Stimulated activated CD8-positive, alpha-beta memory T cell treated with anti-CD3 and anti-CD28 coated beads, Interleukin-4, amount 100 ng/mL, for 24 hours (primary cell): Measurements from ENCODE around the gene SNX19.
"Not testable (repeated sequence)": the region's sequence is repeated elsewhere in the genome, so short reads cannot be mapped to it uniquely, and the experiment has no call there.

Experiments used
- DNase-seq: peaks from one replicate; pipeline ENCODE4 v3.0.0-alpha.2; 2020; ENCODE audit warnings: low read depth

SNX19 gene, protein sequence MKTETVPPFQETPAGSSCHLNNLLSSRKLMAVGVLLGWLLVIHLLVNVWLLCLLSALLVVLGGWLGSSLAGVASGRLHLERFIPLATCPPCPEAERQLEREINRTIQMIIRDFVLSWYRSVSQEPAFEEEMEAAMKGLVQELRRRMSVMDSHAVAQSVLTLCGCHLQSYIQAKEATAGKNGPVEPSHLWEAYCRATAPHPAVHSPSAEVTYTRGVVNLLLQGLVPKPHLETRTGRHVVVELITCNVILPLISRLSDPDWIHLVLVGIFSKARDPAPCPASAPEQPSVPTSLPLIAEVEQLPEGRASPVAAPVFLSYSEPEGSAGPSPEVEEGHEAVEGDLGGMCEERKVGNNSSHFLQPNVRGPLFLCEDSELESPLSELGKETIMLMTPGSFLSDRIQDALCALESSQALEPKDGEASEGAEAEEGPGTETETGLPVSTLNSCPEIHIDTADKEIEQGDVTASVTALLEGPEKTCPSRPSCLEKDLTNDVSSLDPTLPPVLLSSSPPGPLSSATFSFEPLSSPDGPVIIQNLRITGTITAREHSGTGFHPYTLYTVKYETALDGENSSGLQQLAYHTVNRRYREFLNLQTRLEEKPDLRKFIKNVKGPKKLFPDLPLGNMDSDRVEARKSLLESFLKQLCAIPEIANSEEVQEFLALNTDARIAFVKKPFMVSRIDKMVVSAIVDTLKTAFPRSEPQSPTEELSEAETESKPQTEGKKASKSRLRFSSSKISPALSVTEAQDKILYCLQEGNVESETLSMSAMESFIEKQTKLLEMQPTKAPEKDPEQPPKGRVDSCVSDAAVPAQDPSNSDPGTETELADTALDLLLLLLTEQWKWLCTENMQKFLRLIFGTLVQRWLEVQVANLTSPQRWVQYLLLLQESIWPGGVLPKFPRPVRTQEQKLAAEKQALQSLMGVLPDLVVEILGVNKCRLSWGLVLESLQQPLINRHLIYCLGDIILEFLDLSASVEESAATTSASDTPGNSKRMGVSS

DNA sequence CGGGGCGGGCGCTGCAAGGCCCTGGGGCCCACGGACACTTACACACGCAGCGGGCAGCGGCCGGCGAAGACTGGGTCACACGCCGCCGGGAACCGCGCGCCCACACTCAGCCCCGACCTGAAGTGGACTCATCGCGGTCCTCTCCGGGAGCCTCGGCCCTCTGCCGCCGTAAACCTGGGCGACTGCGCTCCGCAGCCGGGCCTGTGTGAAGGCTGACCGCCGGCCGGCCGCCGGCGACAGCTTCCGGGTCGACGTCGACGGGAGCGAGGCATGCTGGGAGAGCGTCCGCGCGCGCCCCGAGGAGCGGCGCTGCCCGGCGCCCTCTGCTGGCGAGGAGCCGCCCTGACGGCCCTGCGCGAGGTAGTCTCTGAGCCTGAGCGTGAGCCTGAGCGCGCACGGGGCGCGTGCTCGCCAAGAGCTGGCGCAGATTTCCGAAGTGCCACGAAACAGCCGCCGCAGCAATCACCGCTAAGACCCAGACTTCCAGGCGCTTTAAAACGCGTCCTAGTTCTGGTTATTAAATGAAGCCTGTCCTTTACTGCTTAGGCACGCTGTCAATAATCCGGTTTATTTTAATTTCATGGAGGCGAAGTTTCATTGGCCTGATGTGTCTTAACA is at the start of gene SNX19:
Gene SNX19, minus strand, starts transcription at position 242 of the 618 bp plus-strand sequence. CDS start 540 bp downstream, outside the sequence.
- DNase-seq, result peak; percentile 84

DNA sequence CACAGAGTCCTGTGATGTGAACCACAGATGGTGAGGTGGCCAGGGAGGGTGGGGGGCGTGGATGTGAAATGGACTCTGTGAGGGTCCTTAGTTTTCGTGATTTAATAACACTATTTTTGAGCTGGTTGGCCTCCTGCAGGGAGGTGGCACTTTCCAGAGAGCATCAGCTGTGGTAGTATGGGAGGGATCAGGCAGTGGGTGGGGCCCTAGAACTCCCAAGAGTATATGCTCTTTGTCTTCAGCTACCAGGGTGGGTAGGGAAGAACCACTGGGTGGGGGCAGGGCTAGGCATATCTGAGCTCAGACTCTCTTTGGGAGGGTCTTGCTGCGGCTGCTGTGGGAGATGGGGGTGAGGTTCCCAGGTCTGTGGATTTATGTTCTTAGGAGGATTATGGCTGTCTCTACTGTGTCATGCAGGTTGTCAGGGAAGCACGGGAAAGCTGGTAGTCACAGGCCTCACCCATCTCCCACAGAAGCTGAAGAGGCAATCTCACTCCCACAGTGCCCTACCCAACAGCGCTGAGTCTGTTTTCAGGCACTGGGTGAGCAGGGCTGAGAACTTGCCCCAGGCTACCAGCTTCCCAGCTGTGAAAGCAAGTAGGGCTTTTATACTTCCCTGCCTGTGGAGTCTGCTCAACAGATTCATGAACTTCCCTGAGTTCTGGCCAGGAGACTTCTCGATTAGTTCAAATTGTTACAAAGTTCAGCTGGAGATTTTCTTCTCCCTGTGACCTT is 47.9 kb upstream of the SNX19 start:
- DNase-seq, result no peak

DNA sequence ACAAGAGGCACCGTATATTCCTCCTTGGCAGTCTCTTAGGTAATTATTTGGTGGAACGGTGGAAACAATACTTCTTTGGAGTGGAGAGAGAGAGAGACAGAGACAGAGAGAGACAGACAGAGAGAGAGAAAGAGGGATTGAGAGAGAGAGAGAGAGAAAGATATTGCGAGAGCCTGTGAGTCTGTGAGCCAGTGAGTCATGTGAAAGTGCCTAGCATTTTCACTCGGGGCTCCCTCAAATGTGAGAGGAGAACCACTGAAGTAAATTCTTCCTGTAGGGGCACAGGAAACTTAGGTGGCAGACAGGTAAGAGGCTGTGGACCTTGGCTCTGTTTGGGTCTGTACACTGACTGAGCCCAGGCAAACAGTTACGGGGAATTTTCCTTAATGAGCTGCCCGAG is 31.6 kb upstream of the SNX19 start:
- DNase-seq, result no peak

DNA sequence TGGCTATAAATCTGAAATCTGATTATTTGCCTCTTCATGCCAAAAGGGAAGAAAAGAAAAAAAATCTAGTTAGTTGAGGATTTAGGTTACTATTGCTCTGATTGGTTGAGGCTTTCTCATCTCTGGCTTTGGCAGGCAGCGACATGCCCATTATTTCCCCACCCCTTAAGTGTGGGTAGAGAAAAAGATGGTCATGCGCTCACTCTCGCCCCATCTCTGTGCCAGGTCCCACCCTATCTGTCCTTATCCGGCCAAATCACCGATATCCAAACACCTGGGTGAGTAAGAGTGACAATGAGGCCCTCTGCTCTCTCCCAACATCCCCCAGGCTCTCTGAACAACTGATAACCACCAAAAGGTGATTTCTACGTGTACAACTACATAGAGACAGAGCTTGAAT is 31.2 kb upstream of the SNX19 start:
- DNase-seq, result no peak

DNA sequence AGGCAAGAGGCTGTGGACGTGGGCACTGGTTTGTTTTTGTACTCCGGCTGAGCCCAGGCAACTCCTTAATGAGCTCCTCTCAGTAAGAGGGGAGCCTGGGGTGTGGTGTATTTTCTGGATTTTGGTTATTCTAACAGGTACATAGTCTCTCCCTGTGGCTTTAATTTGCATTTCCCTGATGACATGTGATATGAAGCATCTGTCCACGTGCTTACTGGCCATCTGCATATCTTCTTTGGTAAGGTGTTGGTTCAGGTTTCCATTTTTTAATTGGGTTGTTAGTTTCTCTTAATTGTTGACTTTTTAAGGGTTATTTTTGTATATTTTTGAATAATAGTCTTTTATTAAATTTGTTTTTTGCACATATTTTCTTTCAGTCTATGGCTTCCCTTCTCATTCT is 30.8 kb upstream of the SNX19 start:
- DNase-seq, result no peak

DNA sequence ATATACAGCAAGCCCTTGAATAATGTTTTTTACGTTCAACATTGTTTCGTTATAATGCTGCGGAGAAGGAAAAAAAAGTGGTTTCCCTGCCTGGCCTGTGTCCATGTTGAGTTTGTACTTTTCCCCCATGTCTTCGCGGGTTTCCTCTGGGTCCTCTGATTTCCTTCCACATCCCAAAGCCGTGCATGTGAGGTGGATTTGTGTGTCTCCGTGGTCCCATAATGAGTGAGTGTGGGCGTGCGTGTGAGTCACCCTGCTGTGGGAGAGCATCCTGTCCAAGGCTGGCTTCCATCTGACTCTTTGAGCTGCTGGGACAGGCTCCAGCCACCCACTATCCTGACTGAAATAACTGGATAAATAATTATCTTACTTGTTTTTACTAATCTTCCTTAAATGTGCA is 29.6 kb upstream of the SNX19 start:
- no peak for DNase-seq

DNA sequence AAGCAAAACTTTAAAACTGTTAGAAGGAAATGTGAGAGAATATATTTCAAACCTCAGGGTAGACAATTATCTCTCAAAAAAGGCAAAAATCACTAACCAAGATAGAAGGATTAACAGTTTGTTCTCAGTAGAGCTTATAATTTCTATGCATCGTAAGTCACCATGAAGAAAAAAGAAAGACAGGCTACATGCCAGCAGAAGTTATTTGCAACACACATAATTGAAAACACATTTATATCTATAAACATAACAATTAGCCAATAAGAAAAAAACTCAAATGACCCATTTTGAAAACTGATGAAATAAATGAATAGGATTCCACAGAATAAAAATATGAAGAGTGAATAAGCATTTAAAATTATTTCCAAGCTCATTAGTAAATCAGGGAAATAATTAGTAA is 24.4 kb upstream of the SNX19 start:
- no peak for DNase-seq

DNA sequence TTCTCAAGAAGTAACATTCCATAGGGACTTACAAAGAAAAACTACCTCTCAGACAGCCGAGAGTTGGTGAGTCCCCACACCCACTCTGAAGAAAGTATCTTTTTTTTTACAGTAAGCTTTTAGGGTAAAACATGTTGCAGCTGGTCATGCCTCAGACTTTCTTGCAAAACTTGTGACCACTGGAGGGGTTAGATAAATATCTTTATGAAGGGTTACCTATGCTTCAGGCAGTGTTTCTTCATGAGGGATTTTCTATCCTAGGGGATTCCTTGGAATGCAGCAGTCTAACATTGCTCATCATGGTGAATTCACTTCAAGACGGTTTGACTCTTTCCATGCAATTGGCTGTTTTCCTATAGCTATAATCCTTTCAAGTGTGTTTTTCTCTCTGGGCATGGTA is 20.8 kb upstream of the SNX19 start:
- no peak for DNase-seq

DNA sequence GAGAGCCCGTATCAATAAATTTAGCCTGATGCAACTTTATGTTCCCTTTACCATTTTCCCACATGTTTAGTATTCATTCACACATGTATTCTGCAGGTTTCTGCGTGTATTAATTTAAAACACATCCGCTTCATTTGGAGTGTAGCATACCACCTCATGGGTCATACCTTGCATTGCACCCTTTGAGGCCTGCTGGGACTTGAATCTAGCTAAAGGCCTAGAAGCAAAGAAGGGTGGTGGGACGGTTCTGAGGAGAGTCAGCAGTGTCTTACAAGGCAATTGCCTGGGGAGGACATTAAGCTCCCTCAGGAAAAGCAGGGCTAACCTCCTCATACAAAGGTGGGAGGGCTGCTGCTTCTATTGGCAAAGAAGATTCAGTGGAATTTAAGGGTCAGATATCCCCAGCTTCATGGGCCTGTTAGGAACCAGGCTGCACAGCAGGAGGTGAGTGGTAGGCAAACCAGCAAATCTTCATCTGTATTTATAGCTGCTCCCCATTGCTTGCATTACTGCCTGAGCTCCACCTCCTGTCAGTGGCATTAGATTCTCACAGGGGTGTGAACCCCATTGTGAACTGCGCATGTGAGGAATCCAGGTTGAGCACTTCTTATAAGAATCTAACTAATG is 15.9 kb upstream of the SNX19 start:
- DNase-seq, result no peak

DNA sequence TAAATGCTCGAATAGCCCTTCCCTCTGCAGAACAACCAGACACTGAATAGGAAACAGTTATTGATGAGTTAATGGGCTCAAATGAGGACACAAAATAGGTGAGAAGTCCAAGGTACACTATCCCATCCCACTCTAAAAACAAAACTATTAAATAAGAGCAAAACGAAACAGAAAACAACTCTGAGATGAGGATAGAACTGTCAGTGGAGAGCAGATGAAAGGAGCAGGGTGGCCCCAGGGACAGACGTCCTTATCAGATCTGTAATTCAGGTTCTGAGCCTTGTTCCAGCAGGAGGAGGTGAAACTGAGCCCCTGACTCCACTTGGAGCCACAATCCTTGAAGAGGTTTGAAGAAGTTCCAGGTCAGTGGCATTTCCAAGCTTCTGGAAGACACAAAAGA is 8.5 kb upstream of the SNX19 start:
- no peak for DNase-seq

DNA sequence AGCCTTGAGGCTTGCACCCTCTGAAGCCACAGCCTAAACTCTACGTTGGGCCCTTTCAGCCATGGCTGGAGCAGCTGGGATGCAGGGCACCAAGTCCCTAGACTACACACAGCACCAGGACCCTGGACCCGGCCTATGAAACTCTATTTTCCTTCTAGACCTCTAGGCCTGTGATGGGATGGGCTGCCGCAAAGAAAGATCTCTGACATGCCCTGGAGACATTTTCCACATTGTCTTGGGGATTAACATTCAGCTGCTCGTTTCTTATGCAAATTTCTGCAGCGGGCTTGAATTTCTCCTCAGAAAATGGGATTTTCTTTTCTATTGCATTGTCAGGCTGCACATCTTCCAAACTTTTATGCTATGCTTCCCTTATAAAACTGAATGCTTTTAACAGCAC is 4.3 kb upstream of the SNX19 start:
- DNase-seq, result not testable (repeated sequence)

DNA sequence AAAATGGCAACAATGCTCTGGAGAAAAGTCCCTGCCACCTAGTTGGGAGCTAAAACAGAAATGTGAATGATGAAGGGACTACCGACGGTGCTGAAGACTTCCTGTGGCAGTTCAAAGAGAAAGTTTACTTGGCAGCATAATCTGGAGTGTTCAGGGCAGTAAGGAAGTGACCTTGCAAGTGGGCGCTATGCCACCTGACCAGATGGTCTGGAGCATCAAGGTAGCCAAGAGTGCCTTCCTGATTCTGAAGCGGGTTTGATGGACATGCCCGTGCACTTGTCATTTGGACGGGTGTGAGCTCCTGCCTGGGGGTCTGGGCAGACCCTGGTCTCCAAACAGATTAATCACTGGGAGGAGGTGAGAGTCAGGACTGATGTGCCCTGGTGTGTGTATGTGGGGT is 1.8 kb upstream of the SNX19 start:
- DNase-seq, result no peak

DNA sequence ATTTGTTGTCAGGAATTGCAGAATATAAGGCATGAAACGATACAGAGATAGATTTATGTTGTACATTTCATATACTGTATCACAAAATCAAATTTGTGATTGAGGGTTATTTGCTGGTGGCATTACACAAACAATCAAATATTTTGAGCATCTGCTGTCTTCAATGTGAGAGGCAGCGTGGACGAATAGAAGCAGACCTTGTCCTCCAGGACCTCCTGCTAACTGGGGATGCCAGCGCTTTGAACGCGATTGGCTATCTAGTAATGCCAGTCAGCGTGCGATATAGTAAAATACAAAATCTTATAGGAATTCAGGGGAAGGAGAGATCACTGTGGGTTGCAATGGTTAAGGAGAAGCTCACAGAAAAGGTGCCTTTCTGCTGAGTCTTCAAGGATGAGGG is 631 bp upstream of the SNX19 start:
- no peak for DNase-seq

DNA sequence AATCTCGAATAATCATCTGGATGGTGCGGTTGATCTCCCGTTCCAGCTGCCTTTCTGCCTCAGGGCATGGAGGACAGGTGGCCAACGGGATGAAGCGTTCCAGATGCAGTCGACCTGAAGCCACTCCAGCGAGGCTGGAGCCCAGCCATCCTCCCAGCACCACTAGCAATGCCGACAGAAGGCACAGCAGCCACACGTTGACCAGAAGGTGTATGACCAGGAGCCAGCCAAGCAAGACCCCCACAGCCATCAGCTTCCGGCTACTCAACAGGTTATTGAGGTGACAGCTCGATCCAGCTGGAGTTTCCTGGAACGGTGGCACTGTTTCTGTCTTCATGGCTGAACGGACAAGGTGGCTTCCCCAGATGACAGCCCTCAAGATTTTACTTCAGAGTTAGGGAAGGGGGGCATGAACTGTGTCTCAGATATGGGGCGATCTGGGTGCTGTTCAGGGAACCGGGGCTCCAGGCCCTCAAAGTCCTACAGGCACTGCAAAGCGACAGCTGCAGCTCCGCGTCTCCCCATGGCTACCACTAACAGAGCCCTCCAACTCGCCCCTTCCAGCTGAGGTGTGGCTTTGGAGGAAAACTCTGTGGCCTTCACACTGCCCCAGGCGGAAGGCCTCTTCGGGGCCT is 559 bp downstream of the SNX19 start:
- no peak for DNase-seq

DNA sequence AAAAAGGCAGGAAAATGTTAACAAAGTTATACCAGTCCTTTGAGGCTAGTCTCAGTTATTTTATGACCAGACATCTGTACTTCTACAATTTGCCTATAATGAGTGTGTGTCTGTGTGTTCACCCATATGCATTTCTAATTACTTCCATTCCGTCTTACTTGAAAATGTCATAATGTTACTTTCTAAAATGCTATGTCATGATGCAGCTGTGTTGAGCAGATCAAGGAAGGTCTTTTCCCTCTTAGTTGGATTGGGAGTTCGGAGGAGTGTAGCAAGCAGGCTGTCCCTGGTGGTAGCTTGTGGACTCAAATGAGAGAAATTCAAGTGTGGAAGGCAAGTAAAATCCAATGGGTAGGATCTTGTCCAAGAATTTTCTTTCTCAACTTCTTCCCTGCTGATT is 3.0 kb downstream of the SNX19 start:
- no peak for DNase-seq

DNA sequence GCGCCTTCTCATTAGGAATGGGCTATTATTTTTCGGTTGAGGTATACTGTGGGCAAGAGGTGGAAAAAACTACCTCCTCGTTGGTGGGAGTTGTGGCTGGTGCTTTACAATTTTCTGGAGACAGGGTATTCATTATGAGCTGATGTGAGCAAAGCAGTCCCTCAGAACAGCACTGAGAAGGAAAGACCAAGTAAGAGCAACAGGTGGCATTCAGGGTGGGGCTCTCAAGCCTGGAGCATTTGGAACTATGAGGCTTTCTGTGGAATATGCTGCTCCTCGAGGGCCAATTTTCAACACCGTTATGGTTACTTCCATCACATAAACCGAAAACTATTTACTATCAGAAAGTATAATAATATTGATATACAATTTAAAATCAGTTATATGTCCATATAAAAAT is 3.7 kb downstream of the SNX19 start:
- DNase-seq, result no peak

DNA sequence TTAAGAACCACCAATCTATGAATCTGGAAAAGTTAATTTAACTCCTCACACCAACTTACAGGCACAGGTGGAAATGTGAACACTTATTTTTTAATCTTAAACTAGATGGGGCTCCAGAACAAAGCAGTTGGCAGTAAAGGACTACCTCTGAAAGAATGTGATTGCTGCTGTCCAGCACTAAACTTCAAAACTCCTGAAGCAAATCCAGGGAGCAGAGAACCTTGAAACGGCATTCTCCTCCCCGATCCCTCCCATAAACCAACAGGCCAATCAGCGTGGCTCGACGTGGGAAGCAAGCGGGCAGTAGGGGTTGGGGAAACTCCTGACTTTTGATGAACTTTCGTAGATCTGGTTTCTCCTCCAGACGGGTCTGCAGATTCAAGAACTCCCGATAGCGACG is 5.0 kb downstream of the SNX19 start:
- DNase-seq, result no peak

DNA sequence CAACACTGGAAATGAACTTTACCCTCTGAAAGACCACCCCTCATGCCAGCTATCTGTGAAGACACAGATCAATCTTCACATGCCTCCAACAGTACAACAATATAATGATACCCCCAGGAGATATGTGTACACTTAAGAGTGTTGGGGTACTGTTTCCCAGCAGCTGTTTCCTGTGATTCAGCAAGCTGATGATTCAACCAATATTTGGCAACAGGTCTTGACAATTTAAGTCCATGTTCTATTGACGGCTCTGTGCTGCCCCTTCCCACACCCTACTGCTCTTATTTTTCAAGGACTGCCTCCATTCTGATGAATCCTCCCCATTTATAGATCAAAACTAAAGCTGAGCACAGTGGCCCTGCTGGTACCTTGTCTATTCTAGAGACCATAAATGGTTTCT is 6.6 kb downstream of the SNX19 start:
- no peak for DNase-seq

DNA sequence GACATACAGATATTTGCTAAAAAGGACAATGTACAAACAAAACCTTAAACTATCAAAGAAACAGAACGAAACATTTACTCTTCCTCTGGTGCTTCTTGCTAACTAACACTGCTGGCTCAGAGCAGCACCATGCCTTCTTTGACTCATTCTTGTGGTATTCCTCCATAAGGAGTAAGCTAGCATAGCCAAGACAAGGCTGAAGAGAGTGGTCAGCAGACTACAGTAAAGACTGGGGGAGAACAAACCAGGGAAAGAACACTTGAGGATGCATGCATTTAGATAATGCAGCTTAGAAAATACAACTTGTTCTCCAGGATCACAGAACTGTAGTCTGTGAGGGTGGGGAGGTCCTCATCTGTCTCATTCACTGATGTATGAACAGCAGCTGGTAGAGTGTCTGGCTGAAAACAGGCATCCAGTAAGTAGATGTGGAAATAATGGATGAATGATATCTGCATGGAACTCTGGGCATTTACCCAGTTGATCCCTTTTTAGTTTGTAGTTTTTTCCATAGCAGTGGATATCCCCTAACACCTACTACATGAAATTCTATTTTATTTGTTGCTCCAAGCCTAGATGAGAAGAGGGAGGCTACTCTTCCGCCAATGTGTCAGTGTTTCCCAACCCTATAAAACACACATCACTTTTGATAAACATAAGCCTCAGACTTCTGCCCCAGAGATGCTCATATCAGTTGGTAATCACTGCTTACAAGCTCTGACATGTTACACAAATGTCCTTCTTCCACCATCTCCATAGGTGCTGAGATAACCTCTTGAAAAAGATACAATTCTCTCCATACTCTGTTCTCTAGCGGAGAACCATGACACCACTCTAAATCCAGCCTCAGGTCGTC is 7.3 kb downstream of the SNX19 start:
- DNase-seq, result no peak

DNA sequence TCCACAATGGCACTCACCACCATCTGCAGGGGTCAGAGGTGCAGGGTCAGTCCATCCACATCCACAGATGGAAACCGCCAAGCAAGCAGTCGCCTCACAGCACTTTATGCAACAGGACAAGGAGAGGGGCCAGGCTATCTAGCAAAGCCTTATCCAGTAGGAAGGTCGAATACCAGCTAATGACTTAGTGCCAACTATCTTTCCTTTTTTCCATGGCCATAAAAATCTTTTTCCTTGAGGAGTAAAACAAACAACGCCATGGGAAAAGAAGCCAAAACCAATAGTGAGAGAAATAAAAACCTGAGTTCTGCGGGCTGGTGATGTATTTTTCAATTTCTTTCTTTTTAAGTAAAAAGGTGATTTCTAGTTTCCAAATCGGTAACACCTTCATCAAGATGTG is 8.2 kb downstream of the SNX19 start:
- no peak for DNase-seq
